Limb (tissue), 2 donors: ENCODE measurements around the gene SLC35E1.
"Not testable (repeated sequence)": the region's sequence is repeated elsewhere in the genome, so short reads cannot be mapped to it uniquely, and the experiment has no call there.

Source experiments
- DNase-seq, 2 donors: peaks; one replicate each; pipeline ENCODE4 v3.0.0-alpha.2; 2016; ENCODE audit errors: extremely low spot score in 2 of 2

SLC35E1 gene

DNA sequence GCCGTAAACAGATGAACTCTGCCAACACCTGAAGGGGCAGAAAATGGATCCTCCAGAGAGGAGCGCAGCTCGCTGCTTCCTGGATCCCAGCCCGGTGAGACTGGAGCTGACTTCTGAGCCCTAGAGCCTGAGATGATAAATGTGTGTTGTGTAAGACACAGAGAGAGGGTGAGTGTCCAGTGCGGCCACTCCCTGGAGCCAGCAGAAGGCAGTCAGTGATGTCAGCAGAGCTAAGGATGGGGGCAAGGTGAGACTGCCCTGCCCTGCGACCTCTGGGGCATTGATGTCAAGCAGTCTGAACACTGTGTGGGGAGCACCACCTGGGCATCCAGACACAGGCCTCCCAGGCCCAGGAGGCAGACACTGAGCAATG, 9.7 kb upstream of the SLC35E1 start:
- no peak for DNase-seq

GRCh38 chr19:16581145-16581970, 9.1 kb upstream of the SLC35E1 start:
- DNase-seq: no peak

- no peak for DNase-seq
Observed at GRCh38 chr19:16579381-16579780, 7.2 kb upstream of the SLC35E1 start.

DNA sequence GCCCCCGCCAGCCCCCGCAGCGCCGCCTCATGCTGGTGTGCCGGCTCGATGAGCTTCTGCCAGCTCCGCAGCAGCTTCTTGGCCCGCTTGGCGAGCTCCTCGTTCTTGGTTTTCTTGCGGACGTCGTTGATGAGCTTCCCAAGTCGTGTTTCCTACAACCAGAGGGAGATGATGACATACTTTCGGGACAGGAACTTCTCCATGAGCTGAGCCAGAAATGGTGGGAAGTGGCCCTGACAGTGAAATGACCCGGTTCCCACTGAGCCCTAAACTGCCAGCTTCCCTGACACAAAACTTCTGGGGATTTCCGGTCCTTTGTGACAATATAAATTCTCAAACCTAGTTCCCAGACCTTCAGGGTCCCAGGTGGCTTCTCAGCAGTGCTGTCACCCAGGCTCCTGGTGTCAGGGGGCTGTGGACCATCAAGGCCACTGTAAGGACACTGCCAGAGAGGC, 5.3 kb upstream of the SLC35E1 start:
- no peak for DNase-seq

- no peak for DNase-seq
Observed at GRCh38 chr19:16576690-16577530, 4.7 kb upstream of the SLC35E1 start.

DNA sequence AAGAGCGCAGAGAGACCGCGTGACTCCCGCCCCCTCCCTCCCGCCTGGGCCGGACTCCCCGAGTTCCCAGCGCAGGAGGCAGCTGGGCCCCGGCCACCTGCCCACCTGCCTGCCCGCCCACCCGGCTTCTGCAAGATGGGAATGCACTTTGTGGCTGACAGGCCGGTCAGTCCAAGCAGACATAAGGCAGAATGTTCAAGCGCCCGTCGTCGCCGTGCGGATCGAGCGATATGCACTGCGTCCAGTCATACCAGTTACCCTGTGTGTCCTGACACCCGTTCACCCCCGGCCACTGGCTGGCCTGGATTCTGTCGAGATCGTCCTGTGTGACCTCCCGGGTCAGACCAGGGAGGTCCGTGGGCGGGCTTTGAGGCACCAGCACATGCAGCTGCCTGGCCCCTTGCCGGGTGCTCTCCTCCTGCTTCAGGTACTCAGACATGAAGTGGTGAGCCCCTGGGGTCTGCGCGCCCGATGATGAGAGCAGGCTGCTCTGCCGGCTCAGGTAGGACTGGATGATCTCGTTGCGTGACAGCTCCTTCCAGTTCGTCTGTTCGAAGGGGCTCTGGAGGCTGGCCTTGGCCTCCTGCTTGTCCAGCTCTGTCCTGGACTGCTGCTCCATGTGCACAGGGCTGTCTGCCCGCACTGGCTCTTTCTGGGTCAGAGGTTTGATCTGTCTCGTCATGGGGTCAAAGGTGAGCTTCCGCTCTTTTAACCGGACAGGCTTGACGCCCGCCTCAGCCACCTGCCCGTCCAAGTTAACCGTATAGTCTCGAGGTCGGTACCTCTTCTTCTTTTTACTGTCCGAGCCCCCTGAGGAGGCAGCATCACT, 3.9 kb upstream of the SLC35E1 start:
- DNase-seq: no peak

DNA sequence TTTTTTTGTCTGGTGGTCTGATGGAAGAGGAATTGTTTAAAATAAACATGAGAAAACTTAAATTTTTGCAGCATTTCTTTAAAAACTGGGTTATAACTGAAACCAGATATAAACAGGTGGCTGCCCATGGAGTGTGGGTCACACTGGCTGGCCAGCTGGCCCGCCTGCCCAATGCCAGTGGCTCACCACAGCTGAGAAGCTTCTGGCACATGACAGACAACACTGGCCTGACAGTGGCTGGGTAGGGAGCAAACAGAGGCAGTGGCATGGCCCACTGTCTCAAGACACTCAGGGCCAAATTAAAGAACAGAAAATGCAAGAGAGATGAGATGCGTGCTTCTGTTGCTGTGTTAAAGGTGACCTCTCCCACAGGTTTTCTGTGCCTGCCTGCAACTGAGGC, 3.1 kb upstream of the SLC35E1 start:
- no peak for DNase-seq

GRCh38 chr19:16573925-16574324, 1.7 kb upstream of the SLC35E1 start:
- no peak for DNase-seq

DNA sequence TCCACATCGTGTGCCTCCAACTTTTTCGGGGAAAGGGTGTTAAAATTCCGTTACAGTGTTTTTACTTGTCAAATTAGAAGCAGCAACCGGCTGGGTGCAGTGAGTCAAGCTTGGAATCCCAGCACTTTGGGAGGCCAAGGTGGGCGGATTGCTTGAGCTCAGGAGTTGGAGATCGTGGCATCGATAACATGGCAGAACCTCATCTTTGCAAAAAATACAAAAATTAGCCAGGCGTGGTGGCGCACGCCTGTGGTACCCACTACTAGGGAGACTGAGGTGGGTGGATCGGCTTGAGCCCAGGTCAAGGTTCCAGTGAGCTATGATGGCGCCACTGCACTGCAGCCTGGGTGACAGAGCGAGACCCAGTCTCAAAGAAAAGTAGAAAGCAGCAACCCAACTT, 1.1 kb upstream of the SLC35E1 start:
- DNase-seq: no peak

GRCh38 chr19:16571822-16572331, 338 bp downstream of the SLC35E1 start:
- no peak for DNase-seq

GRCh38 chr19:16571283-16571682, 932 bp downstream of the SLC35E1 start:
- DNase-seq: no peak

DNA sequence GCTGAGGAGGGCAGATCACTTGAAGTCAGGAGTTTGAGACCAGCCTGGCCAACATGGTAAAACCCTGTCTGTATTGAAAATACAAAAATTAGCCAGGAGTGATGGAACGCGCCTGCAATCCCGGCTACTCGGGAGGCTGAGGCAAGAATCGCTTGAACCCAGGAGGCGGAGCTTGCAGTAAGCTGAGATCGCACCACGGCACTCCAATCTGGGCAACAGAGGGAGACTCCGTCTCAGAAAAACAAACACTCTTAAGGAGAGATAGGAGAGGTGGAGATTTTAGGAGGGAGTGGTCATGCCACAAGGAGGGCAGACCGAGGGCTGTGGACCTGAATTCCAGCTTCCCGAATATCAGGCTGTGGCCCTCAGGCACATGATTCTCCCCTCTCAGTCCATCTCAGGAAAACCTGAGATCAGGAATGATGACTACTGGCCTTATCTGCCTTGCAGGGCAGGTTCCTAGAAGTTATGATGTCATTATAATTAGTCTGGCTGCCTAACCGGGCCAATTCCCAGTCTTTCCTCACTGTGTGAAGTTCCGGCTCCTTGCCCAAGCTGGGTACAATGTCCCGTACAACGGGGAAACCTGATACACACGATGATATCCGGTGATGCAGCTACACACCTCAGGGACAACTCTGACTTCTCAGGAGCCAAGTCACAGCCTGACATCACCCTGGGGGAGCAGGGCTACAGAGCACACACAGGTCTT, 2.5 kb downstream of the SLC35E1 start:
- no peak for DNase-seq

DNA sequence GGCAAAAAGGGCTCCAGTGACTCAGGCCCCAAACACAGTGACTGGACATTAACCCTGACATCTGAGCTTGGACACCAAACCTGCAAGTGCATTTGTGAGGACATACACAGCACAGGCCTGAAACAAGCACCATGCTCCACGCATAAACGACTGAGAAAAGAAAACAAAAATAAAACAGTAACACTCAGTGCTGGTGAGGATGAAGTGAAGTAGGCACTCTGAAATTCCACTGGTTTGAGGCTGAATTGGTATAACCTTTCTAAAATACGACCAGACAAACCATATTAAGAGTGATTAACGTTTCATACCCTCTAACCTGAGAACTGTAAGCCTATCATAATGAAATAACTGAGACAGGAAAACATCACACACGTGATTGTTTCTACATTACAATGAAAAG, 5.5 kb downstream of the SLC35E1 start:
- DNase-seq: no peak

- no peak for DNase-seq
Observed at GRCh38 chr19:16566161-16566560, 6.1 kb downstream of the SLC35E1 start.

- DNase-seq: no peak
Observed at GRCh38 chr19:16564842-16565241, 7.4 kb downstream of the SLC35E1 start.

DNA sequence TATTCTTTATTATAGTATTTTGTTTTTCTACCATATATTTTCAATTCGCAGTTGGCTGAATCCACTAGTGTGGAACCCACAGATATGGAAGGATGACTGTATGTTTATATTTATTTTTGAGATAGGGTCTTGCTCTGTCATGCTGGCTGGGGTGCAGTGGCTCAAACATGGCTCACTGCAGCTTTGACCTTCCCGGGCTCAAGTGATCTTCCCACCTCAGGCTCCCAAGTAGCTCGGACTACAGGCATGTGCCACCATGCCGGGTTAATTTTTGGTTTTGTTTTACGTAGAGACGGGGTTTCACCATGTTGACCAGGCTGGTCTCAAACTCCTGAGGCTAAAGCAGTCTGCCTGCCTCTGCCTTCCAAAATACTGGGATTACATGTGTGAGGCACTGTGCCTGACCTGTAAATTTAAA, 9.6 kb downstream of the SLC35E1 start:
- DNase-seq: no peak

- DNase-seq: peak in 1 of 2 donors; percentile 16
Observed at GRCh38 chr19:16561382-16561781, 10.8 kb downstream of the SLC35E1 start.

GRCh38 chr19:16559780-16560276, 12.4 kb downstream of the SLC35E1 start:
- no peak for DNase-seq

DNA sequence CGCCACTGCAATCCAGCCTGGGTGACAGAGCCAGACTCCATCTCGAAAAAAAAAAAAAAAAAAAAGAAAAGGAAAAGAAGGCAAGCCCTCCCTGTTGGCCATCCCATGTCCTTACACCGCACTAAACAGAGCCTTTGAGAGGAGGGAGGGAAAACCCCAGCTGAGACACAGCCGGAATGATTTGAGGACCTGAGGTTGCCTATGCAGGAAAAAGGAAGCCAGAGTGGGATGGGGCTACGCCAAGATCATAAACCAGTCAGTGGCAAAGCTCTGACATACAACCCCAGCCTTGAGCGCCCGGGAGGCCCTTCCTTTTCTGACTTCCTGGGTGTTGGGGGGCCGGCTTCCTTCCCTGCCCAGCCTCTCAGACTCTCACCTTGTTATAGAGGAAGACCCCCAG, 17.4 kb downstream of the SLC35E1 start:
- no peak for DNase-seq

- DNase-seq: not testable (repeated sequence)
Observed at GRCh38 chr19:16551902-16552301, 20.3 kb downstream of the SLC35E1 start.

DNA sequence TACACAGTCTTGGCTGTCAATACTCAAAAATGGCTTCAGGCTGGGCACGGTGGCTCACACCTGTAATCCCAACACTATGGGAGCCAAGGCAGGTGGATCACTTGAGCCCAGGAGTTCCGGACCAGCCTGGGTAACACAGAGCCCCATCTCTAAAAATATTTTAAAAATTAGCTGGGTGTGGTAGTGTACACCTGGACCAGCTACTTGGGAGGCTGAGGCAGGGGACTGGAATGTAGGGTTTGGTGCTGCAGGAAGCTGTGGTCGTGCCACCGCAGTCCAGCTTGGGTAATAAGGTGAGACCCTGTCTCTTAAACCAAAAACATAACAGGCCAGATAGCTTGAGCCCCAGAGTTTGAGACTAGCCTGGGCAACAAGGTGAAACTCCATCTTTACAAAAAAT, 23.3 kb downstream of the SLC35E1 start:
- DNase-seq: no peak
